Measurements from ENCODE around the gene ANO10. TPM values are rescaled to one million over a fixed set of nuclear protein-coding genes. Genes with fewer than 3 reads are reported as not detected.

The ANO10 gene
- total and polyA plus RNA-seq, 2 donors (not counting 3 experiments of a cell fraction or from before 2014, with no cell fraction given): 28.4 to 45.8 TPM

DNA sequence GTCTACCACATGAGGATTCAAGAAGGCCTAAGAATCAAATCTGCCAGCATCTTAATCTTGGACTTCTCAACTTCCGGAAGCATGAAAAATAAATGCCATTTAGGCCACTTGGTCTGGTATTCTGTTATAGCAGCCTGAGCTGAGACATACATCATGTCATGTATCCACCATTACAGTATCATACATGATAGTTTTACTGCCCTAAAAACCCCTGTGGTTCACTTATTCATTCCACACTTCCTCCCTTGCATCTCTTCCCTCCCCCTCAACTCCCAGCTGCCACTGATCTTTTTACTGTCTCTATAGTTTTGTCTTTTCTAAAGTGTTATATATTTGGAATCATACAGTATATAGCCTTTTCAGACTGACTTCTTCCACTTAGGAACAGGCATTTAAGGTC, 173.7 kb downstream of the ANO10 start:
- dilution Hi-C loops (cut with MboI; ENCODE audit: extremely low pct_ligation_motif_present, low sequenced_read_pairs) (no loop called here), intact Hi-C loops (cut with micrococcal nuclease) (no loop called here)
- Histone ChIP-seq H3K9me1 (replicated peaks; ENCODE audit: control insufficient read depth, extremely low read depth, insufficient read depth, low read length) (no peaks in the 10 kb centered on the region), H3K36me3 (ENCODE audit: control insufficient read depth in 2 of 2, extremely low read depth in 1 of 2, insufficient read depth in 2 of 2, low read length in 2 of 2) (no peaks in the 10 kb centered on the region), H3K79me2 (ENCODE audit: control insufficient read depth, insufficient read depth, low read length) (no peaks in the 10 kb centered on the region), H3K9me3 (replicated peaks; ENCODE audit: control insufficient read depth, insufficient read depth, low read length) (no peaks in the 10 kb centered on the region), H4K20me1 (replicated peaks; ENCODE audit: control insufficient read depth, extremely low read depth, insufficient read depth, low read length) (no peaks in the 10 kb centered on the region), H3K27me3 (ENCODE audit: control insufficient read depth in 2 of 2, insufficient read depth in 2 of 2, low read length in 2 of 2) (no peaks in the 10 kb centered on the region), H3K9ac (replicated peaks; ENCODE audit: extremely low read depth, insufficient read depth, low read length) (no peak overlapping the region), H3K4me1 (ENCODE audit: control insufficient read depth, extremely low read depth, insufficient read depth, low read length) (no peaks in the 10 kb centered on the region), H3K27ac (ENCODE audit: insufficient read depth, low read depth, low read length) (no peak overlapping the region), H2AFZ (ENCODE audit: low read depth, low read length) (no peak overlapping the region), H3K4me2 (ENCODE audit: insufficient read depth, low read length) (no peak overlapping the region), H3K4me3 (replicated peaks in 1 of 3; ENCODE audit: insufficient read depth in 1 of 3, low read depth in 1 of 3, low read length in 3 of 3) (no peak overlapping the region)
- CTCF ChIA-PET: interaction anchor here (1.2 to 1.3 kb wide), 2 partner anchors 10 to 52 kb away, joined by 3 read pairs; no protein-coding TSS in a partner anchor
- POLR2A ChIA-PET: interaction anchor here (0.6 kb wide), 1 partner anchor 181 kb away, joined by 4 read pairs; no protein-coding TSS in a partner anchor
- FAIRE-seq: no peak
- TF ChIP-seq POLR2AphosphoS5 (IDR thresholded peaks at IDR 0.05; ENCODE audit: insufficient read depth, low read depth, low read length) (no peak), POLR2A (IDR thresholded peaks at IDR 0.05; ENCODE audit: low read depth, low read length) (no peak), JUN (IDR thresholded peaks at IDR 0.05; ENCODE audit: borderline replicate concordance, insufficient read depth, insufficient read length, low read depth) (no peak), MYC (IDR thresholded peaks at IDR 0.05; ENCODE audit: low read depth, low read length) (no peak)
- DNase-seq (ENCODE audit: low read depth, low spot score): no peak
- no TSS peak for BruUV-seq (replicated peaks)

DNA sequence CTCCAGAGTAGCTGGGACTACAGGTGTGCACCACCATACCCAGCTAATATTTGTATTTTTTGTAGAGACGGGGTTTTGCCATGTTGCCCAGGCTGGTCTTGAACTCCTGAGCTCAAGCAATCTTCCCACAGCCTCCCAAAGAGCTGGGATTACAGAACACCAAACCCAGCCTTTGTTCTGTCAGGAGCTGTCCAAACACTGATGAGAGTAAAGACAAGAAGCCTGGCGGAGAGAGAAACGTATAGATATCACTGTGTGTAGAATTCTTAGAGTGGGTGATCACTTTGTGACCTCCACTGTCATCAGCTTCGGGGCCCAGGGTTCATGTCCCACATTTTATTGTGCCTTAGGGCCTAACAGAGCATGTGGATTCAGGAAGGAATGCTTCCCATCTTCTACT, 176.0 kb downstream of the ANO10 start:
- H3K9ac ChIP-seq (replicated peaks; ENCODE audit: extremely low read depth, insufficient read depth, low read length): no peak overlapping the region
- POLR2A ChIA-PET: no interaction called here
- no peaks in the 10 kb centered on the region for H3K4me1 ChIP-seq (ENCODE audit: control insufficient read depth, extremely low read depth, insufficient read depth, low read length)
- no peak overlapping the region for H3K27ac ChIP-seq (ENCODE audit: insufficient read depth, low read depth, low read length)
- CTCF ChIA-PET: interaction anchor here (1.0 to 3.7 kb wide), 4 partner anchors 12 to 57 kb away, joined by 3 to 14 read pairs (median 7); no protein-coding TSS in a partner anchor
- H3K4me2 ChIP-seq (ENCODE audit: insufficient read depth, low read length): no peak overlapping the region
- H3K36me3 ChIP-seq (ENCODE audit: control insufficient read depth in 2 of 2, extremely low read depth in 1 of 2, insufficient read depth in 2 of 2, low read length in 2 of 2): no peaks in the 10 kb centered on the region
- no peaks in the 10 kb centered on the region for H3K9me3 ChIP-seq (replicated peaks; ENCODE audit: control insufficient read depth, insufficient read depth, low read length)
- H2AFZ ChIP-seq (ENCODE audit: low read depth, low read length): no peak overlapping the region
- intact Hi-C loops (cut with micrococcal nuclease) (no loop called here), dilution Hi-C loops (cut with MboI; ENCODE audit: extremely low pct_ligation_motif_present, low sequenced_read_pairs) (no loop called here)
- DNase-seq (ENCODE audit: low read depth, low spot score) (no peak), FAIRE-seq (no peak)
- TF ChIP-seq MYC (IDR thresholded peaks at IDR 0.05; ENCODE audit: low read depth, low read length) (no peak), POLR2AphosphoS5 (IDR thresholded peaks at IDR 0.05; ENCODE audit: insufficient read depth, low read depth, low read length) (no peak), JUN (IDR thresholded peaks at IDR 0.05; ENCODE audit: borderline replicate concordance, insufficient read depth, insufficient read length, low read depth) (no peak), GATA2 (IDR thresholded peaks at IDR 0.05; ENCODE audit: insufficient read depth, insufficient read length, low read depth, low read length) (no peak), FOS (IDR thresholded peaks at IDR 0.05; ENCODE audit: borderline replicate concordance, insufficient read depth, low read length) (no peak), POLR2A (IDR thresholded peaks at IDR 0.05; ENCODE audit: low read depth, low read length) (no peak), EZH2 (IDR thresholded peaks at IDR 0.05; ENCODE audit: borderline replicate concordance, low read depth, low read length, severe bottlenecking) (no peak)
- TF ChIP-seq, protein P1, sequence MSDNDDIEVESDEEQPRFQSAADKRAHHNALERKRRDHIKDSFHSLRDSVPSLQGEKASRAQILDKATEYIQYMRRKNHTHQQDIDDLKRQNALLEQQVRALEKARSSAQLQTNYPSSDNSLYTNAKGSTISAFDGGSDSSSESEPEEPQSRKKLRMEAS (IDR thresholded peaks at IDR 0.05; ENCODE audit: insufficient read depth, insufficient read length): no peak
- TF ChIP-seq, protein P2, sequence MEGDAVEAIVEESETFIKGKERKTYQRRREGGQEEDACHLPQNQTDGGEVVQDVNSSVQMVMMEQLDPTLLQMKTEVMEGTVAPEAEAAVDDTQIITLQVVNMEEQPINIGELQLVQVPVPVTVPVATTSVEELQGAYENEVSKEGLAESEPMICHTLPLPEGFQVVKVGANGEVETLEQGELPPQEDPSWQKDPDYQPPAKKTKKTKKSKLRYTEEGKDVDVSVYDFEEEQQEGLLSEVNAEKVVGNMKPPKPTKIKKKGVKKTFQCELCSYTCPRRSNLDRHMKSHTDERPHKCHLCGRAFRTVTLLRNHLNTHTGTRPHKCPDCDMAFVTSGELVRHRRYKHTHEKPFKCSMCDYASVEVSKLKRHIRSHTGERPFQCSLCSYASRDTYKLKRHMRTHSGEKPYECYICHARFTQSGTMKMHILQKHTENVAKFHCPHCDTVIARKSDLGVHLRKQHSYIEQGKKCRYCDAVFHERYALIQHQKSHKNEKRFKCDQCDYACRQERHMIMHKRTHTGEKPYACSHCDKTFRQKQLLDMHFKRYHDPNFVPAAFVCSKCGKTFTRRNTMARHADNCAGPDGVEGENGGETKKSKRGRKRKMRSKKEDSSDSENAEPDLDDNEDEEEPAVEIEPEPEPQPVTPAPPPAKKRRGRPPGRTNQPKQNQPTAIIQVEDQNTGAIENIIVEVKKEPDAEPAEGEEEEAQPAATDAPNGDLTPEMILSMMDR (IDR thresholded peaks at IDR 0.05; ENCODE audit: extremely low read depth in 1 of 2, insufficient read depth in 1 of 2, low read depth in 1 of 2, low read length in 2 of 2): no peak
- no peaks in the 10 kb centered on the region for H3K27me3 ChIP-seq (ENCODE audit: control insufficient read depth in 2 of 2, insufficient read depth in 2 of 2, low read length in 2 of 2)
- H4K20me1 ChIP-seq (replicated peaks; ENCODE audit: control insufficient read depth, extremely low read depth, insufficient read depth, low read length): no peaks in the 10 kb centered on the region
- no peaks in the 10 kb centered on the region for H3K9me1 ChIP-seq (replicated peaks; ENCODE audit: control insufficient read depth, extremely low read depth, insufficient read depth, low read length)
- H3K4me3 ChIP-seq (replicated peaks in 1 of 3; ENCODE audit: insufficient read depth in 1 of 3, low read depth in 1 of 3, low read length in 3 of 3): no peak overlapping the region
- no peaks in the 10 kb centered on the region for H3K79me2 ChIP-seq (ENCODE audit: control insufficient read depth, insufficient read depth, low read length)
- BruUV-seq (replicated peaks): no TSS peak
